Osteoblast (primary cell): ENCODE results near the gene AK8. TPM values are rescaled to one million over a fixed set of nuclear protein-coding genes. Genes with fewer than 3 reads are reported as not detected.

Experiments
- DNase-seq: peaks from one replicate; pipeline ENCODE4 v3.0.0; 2011; ENCODE audit warnings: low spot score, mixed read lengths; ENCODE audit not compliant: insufficient read length; ENCODE audit errors: missing footprints
- H2AFZ ChIP-seq: 2 replicates; pipeline ENCODE4 v1.6.0; 2011; ENCODE audit warnings: mild to moderate bottlenecking, low read length
- H3K27ac ChIP-seq: 2 replicates; pipeline ENCODE4 v1.5.1; 2011; ENCODE audit warnings: mild to moderate bottlenecking, low read depth, low read length, moderate library complexity
- H3K27me3 ChIP-seq: 2 replicates; pipeline ENCODE4 v1.6.0; 2012; ENCODE audit warnings: mild to moderate bottlenecking, control low read depth, inconsistent platforms, low read length, moderate library complexity; ENCODE audit not compliant: insufficient read depth
- H3K36me3 ChIP-seq: 2 replicates; pipeline ENCODE4 v1.5.1; 2011; ENCODE audit warnings: mild to moderate bottlenecking, low read length, control low read depth, moderate library complexity; ENCODE audit not compliant: insufficient read depth
- H3K4me1 ChIP-seq: 2 replicates; pipeline ENCODE4 v1.5.1; 2011; ENCODE audit warnings: mild to moderate bottlenecking, low read length, control low read depth, moderate library complexity; ENCODE audit not compliant: insufficient read depth
- H3K4me2 ChIP-seq: 2 replicates; pipeline ENCODE4 v1.6.0; 2011; ENCODE audit warnings: mild to moderate bottlenecking, low read length; ENCODE audit not compliant: insufficient read depth
- H3K4me3 ChIP-seq: fragments of 200-600 bp; sonication (generic); 3 replicates; pipeline ENCODE4 v1.5.1; 2012; ENCODE audit warnings: mild to moderate bottlenecking, low read length, inconsistent platforms; ENCODE audit not compliant: insufficient read depth
- H3K79me2 ChIP-seq: 2 replicates; pipeline ENCODE4 v1.6.0; 2012; ENCODE audit warnings: mild to moderate bottlenecking, low read length, control low read depth, inconsistent platforms; ENCODE audit not compliant: insufficient read depth
- H3K9me3 ChIP-seq: 2 replicates; pipeline ENCODE4 v1.5.1; 2011; ENCODE audit warnings: low read depth, low read length, control low read depth
- H4K20me1 ChIP-seq: 2 replicates; pipeline ENCODE4 v1.6.0; 2012; ENCODE audit warnings: mild to moderate bottlenecking, low read length, control low read depth; ENCODE audit not compliant: insufficient read depth
- CTCF ChIP-seq: IDR thresholded peaks from 2 replicates; pipeline ENCODE4 v1.5.1; 2011; ENCODE audit warnings: mild to moderate bottlenecking, low read depth, low read length, moderate library complexity; ENCODE audit errors: extremely low read depth
- total RNA-seq: library from RNA; depleted of rRNA; stranded (reverse); fragments of >200 nt; gene quantifications from 2 replicates; pipeline ENCODE4 v1.2.3, GENCODE V29; 2012

Gene AK8
- total RNA-seq, 1 donor = 1.1 TPM

- no peak overlapping the region for H3K4me3 ChIP-seq
- H4K20me1 ChIP-seq = peaks cover 3% of the 10 kb centered on the region
- DNase-seq = no peak
- H3K9me3 ChIP-seq = no peaks in the 10 kb centered on the region
- TF ChIP-seq CTCF = no peak
- no peaks in the 10 kb centered on the region for H3K27me3 ChIP-seq
- H3K79me2 ChIP-seq = peaks cover 4% of the 10 kb centered on the region
- no peak overlapping the region for H3K4me2 ChIP-seq
- no peak overlapping the region for H3K27ac ChIP-seq
- no peaks in the 10 kb centered on the region for H3K4me1 ChIP-seq
- H2AFZ ChIP-seq = no peak overlapping the region
- peaks cover 47% of the 10 kb centered on the region for H3K36me3 ChIP-seq
Measured at GRCh38 chr9:132690696-132691095, 187.4 kb downstream of the AK8 start.

- H3K4me3 ChIP-seq = no peak overlapping the region
- peaks cover 53% of the 10 kb centered on the region for H3K36me3 ChIP-seq
- DNase-seq = peak; percentile 1
- H4K20me1 ChIP-seq = peaks cover 25% of the 10 kb centered on the region
- no peaks in the 10 kb centered on the region for H3K27me3 ChIP-seq
- no peak overlapping the region for H2AFZ ChIP-seq
- peaks cover 57% of the 10 kb centered on the region for H3K79me2 ChIP-seq
- no peaks in the 10 kb centered on the region for H3K9me3 ChIP-seq
- H3K27ac ChIP-seq = no peak overlapping the region
- H3K4me1 ChIP-seq = no peaks in the 10 kb centered on the region
- H3K4me2 ChIP-seq = no peak overlapping the region
- no peak for TF ChIP-seq CTCF
Measured at GRCh38 chr9:132683873-132684272, 194.2 kb downstream of the AK8 start.

GRCh38 chr9:132681561-132681960 is 196.5 kb downstream of the AK8 start:
- TF ChIP-seq CTCF = no peak
- Histone ChIP-seq H3K4me3 (no peak overlapping the region), H3K79me2 (peaks cover 79% of the 10 kb centered on the region), H3K4me1 (no peaks in the 10 kb centered on the region), H3K9me3 (no peaks in the 10 kb centered on the region), H3K27ac (no peak overlapping the region), H3K36me3 (peaks cover 48% of the 10 kb centered on the region), H3K27me3 (no peaks in the 10 kb centered on the region), H3K4me2 (no peak overlapping the region), H2AFZ (no peak overlapping the region), H4K20me1 (peaks cover 35% of the 10 kb centered on the region)
- no peak for DNase-seq

- Histone ChIP-seq H3K4me1 (no peaks in the 10 kb centered on the region), H3K4me2 (no peak overlapping the region), H3K36me3 (peaks cover 34% of the 10 kb centered on the region), H3K9me3 (no peaks in the 10 kb centered on the region), H3K79me2 (peaks cover 88% of the 10 kb centered on the region), H3K27me3 (no peaks in the 10 kb centered on the region), H3K4me3 (no peak overlapping the region), H4K20me1 (peaks cover 43% of the 10 kb centered on the region), H2AFZ (no peak overlapping the region), H3K27ac (no peak overlapping the region)
- no peak for TF ChIP-seq CTCF
- no peak for DNase-seq
Measured at GRCh38 chr9:132679946-132680625, 198.0 kb downstream of the AK8 start.
